NCI-H1048 (cell line): ENCODE data around the gene FYN.
"Not testable (repeated sequence)": the region's sequence is repeated elsewhere in the genome, so short reads cannot be mapped to it uniquely, and the experiment has no call there.

Experiments
- DNase-seq: peaks from one replicate; lab custom pipeline; 2025; lab: John Stamatoyannopoulos, UW

Gene FYN

DNA sequence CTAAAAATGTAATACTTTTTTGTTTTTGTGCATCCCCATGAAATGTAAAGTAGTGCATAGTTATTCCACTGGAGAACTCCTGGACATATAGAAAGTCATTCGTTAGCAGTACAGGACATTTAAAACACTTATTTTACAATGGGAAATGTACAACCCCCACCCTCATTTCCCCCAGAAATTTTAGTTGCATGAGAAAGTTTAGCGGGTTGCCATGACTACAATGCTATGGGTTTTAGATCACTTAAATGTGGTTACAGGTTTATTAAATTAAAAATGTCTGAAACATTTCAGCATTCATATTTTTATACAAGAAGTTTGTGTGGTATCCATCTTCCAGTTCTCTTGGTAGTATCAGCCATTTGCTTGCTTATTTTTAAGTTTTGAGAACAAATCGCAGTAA is 212.7 kb downstream of the FYN start:
- no peak for DNase-seq

DNA sequence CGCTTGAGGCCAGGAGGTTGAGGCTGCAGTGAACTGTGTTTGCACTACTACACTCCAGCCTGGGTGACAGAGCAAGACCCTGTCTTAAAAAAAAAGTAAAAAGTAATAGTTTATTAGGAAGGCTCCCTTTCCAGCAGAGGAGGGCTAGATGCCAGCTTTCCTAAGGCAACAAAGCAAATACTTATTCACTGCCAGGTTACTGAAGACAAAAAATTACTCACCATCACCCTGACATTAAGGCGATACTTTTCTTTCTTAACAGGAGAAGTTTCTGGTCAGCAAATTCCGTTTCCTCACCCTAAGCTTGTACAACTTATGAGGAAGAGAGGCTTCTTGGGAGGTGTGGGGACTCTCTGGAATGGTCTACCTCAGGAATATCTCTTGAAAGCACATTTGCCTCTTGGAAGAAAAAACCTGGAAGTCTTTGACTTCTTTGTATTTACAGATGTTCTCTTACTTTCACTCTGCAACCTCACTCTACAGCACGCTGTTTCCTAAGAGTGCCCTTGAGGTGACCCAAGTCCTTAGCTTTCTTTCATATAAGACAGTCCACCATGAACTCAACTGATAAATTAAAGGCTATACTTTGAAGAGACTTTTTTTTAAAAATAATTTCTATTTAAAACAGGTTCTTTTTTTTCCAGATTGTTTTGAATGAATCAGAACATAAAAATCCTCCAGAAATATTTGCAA is 214.6 kb downstream of the FYN start:
- DNase-seq: no peak

DNA sequence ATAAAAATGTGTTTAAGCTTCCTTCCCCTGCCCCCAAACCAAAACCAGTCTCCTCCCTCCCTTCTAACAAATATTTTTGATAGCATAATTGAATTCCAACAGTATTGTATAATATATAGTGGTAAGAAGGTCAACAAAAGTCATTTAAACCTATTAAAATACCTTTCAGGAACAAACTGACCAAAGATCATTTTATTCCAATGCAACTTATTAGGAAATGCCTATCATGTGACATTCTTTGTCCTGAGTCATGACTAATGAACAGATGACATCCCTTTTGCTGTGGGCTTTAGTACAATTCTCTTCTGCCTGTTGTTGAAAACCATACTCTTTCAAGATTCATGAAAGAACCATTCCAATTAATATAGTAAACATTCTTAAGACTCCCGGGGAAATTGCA is 216.1 kb downstream of the FYN start:
- no peak for DNase-seq

DNA sequence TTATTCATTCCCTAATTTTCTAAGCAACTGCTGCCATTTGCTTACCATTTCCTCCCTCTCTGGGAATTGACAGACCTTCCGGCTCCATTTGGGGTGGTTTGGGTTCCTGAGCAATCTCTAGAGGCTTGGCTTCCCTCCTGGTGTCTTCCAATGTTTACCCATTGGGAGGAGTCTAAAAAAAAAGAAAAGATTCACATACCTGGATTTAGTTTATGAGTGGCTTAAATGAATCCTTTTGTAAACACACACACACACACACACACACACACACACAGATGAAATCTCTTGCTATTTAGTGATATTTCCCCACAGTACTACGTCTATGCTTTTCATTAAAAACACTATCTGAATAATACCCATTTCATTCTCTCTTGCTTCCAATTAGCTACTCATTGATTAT is 219.3 kb downstream of the FYN start:
- DNase-seq: no peak

DNA sequence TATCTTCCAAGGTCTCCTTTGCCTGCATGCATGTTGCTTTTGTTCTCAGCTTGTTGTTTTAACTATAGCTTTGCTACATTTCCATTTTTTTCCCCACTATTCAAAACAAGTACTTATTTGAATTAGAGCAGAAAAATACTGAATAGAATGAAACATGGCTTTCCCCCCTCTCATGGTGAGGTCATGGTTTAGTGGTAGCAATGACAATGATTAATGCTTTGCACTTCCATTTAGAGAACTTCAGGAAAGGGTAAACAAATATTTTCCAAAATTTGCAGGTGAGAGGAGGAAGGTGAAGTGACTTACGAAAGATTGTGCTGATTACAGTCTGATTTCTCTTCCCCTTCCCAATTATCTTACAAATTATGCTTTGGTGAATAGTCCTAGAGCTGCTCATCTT is 219.8 kb downstream of the FYN start:
- no peak for DNase-seq

DNA sequence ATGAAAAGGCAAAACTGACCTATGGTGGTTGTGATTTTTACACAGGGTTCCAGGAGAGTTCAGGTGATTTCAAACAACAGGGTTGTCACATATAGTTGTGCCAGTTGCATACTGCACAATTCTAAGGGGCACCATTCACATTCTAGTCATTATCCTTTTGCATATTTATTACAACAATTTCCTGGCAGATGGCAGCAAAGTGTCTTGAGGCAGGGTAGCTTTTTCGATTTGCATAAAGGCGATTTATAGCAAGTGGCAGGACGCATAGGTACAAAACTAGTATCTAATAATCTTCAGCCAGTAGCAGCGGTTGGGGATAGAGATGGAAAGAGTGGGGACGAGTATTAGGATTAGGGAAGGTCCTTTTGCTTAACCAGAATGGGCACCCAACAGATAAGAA is 221.1 kb downstream of the FYN start:
- DNase-seq: no peak

DNA sequence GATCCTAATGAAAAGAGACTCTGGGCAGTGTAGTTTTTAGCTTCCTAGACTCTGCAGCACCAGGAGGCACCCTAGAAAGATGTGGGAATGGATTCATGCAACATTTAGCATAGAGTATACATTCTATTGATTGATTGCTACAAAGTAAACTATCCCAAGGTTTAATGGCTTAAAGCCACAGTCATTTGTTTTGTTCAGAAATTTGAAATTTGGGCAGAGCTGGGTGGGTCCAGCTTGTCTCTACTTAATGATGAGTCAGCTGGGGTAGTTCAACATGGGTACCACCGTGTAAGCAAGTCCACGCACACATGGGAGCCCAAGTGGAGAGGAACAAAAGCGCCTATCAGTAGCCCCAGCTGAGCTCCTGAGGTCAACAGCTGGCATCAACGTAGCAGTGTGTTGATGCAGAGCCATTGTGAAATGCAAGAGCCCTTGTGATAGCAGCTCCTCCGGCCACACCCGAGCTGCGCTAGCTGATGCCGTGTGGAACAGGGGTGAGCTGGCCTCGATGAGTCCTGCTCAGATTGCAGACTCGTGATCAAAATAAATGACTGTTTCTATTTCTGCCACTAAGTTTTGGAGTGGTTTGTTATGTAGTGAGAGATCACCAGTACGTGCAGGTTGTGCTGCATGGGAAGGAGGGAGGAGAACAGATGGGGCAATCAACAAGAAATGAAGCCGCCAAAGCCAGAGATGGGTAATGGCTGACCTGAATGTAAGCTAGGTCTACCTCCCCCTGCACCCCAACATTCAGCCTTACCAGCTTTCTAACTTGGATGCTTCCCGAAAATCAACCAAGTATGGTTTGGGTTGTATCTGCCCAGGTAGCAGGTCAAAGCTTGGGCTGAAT is 221.8 kb downstream of the FYN start:
- DNase-seq: no peak

DNA sequence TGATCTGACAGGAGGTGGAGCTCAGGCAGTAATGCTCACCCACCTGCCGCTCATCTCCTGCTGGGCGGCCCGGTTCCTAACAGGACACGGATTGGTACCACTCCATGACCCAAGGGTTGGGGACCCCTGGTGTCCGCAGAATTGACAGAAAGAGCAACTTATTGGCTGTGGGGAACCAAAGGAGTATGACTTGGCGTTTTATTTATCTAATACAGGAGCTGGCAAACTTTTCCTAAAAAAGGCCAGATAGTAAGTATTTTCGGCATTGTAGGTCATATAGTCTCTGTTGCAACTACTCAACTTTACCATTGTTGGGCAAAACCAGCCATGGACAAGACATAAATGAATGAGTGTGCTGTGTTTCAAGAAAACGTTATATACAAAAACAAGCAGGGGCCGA is 223.2 kb downstream of the FYN start:
- DNase-seq: no peak

DNA sequence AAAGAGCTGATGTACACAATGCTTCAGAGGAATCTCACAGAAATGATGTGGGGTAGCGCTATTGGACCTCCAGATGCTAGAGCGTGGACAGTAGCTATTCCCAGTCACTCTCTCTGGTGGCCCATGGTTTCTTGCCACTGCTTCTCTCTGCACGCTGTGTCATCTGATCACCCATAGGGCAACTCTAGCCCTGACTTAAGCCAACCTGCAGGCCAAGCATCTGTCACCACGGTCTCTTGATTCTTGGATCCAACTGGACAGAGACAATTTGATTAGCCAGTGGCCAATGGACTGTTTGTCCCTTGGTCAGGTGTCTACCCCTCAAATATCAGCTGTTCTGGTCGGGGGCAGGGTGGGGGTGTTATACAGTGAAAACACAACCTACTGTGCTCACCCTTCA is 225.2 kb downstream of the FYN start:
- DNase-seq: no peak

DNA sequence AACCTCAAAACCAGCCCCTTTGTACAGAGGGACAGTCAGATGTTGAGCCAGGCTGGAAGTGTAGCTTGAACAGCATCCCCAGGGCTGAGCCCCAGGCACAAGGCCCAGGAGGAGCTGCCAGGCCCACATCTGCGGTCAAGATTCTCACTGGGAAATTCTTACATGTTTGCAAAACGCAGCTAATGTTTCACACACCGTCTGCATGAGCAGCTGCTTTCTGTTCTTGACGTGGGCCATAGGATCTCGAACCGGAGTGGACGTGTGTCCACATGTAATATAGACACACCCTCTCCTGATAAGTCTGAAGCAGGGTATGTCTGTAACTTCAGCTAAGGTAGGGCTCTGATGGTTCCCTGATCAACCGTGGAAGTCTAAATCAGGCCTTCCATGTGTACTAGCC is 226.3 kb downstream of the FYN start:
- no peak for DNase-seq

DNA sequence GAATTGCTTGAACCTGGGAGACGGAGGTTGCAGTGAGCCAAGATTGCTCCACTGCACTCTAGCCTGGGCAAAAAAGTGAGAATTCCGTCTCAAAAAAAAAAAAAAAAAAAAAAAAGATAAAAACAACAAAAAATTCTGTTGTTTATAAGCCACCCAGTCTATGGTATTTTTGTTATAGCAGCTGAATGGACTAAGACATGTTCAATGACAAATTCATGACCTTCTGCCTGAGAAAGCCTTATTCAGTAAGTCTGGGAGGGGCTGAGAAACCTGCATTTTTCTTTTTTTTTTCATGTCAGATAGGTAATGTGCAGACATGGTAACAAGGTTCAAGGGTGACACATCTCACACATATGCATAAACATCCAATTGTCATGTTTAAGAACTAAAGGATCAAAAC is 227.2 kb downstream of the FYN start:
- no peak for DNase-seq

DNA sequence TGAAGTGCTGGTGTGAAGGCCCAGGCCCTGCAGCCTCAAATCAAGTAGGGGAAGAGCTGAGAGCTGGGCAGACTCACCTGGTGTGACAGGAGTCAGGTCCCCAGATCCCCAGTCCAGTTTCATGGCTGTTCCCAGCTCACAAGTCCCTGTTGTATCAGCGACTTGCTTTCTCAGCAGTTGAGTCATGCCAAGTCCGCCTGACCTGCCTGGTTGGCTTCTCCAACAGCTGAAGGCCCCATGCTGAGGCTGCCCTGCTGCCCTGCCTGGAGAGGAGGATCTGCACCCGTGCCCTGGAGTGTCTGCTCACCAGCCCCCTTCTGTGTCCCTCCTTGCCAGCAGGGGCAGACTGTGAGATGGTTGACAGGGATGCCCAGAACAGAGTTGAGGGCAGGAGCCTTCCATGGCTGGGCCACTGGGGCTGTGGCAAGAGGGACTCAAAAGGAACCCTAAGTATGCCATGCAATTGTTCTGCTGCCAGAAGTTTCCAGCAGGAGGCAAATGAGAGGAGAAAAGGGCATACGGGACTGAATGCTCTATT is 228.3 kb downstream of the FYN start:
- no peak for DNase-seq

DNA sequence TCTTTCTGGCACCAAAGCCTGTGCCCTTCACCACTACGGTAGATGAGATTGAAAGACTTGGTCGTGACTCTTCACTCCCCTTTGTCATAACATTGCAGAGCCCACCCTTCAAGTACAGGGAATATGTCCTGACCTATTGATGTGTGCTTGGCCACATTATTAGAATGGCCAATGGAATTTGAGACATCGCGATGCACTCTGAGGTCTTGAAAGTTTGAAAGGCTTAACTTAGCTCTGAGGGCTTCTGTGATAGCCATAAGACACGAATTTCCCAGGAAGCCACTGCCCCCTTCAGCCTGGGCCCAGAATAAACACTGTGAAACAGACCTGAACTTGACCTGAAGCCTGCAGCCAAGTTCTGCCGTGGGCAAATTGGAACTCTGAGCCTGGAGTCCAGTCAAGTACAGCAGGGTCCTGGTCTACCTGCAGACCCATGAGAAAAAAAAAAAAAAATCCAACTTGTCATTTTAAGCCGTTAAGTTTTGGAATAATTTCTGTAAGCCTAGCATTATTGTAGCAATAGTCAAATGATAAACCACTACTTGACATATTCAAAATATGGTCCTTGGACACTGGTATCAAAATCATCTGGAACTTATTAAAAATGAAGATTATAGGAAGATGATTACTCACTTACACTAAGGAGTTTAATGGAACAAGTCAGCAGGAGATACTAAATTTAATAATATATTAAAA is 230.6 kb downstream of the FYN start:
- no peak for DNase-seq

DNA sequence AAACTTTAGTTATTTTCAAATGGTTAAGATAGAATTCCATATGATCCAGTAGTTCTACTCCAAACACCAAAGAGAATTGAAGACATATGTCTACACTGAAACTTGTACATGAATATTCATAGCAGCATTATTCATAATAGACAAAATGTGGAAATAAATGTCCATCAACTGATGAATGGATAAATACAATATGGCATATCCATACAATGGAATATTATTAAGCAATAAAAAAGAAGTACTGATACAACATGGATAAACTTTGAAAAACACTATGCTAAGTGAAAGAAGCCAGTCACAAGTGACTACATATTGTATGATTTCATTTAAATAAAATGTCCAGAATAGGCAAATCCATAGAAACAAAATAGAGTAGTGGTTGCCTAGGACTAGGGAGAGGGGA is 234.0 kb downstream of the FYN start:
- DNase-seq: no peak

DNA sequence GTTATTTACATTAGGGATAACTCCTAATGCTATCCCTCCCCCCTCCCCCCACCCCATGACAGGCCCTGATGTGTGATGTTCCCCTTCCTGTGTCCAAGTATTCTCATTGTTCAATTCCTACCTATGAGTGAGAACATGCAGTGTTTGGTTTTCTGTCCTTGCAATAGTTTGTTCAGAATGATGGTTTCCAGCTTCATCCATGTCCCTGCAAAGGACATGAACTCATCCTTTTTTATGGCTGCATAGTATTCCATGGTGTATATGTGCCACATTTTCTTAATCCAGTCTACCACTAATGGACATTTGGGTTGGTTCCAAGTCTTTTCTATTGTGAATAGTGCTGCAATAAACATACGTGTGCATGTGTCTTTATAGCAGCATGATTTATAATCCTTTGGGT is 238.3 kb downstream of the FYN start:
- not testable (repeated sequence) for DNase-seq

DNA sequence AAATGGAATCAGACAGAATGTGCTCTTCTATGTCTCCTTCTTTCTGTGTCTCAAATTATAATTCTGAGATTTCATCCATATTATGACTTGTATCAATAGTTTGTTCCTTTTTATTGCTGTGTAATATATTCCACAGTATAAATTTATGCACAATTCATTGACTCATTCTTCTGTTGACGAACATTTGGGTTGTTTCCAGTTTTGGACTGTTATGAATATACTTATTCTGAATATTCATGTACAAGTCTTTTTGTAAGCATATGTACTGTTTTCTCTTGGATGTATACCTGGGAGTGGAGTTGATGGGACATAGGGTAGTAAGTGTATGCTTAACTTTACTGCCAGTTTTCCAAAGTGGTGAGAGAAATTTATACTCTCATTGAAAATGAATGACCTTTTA is 239.4 kb downstream of the FYN start:
- DNase-seq: no peak

DNA sequence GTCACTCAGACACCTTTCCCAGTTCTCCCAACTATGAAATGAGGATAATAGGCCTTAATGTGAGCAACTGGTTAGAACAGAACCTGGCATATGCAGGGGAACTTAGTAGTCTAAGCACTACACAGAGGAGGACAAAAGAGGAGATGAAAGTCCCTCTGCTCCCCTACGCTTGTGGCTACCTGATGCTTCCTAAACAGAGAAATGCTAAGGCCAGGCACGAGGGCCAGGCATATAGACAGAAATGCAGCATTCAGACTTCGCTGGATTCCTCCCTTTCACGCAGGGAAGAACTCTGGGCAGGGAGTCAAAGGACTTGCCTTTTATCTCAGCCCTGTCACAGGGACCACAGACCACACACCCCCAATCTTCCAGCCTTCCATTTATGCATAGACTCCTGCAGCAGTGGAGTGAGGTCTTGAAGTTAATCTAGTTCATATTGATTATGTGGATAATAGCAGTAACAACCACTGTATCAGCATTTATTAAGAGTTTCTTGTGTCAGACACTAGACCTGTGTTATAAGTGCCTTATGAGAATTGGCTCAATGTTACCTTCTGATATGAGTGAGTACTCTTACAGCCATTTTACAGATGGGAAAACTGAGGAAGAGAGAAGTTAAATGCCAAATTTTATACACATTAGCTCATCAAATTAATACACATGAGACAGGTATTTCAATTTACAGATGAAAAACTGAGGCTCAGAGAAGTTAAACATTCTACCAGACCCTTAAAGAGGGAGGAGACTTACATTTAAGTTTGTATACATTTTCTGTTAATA is 240.6 kb downstream of the FYN start:
- no peak for DNase-seq

DNA sequence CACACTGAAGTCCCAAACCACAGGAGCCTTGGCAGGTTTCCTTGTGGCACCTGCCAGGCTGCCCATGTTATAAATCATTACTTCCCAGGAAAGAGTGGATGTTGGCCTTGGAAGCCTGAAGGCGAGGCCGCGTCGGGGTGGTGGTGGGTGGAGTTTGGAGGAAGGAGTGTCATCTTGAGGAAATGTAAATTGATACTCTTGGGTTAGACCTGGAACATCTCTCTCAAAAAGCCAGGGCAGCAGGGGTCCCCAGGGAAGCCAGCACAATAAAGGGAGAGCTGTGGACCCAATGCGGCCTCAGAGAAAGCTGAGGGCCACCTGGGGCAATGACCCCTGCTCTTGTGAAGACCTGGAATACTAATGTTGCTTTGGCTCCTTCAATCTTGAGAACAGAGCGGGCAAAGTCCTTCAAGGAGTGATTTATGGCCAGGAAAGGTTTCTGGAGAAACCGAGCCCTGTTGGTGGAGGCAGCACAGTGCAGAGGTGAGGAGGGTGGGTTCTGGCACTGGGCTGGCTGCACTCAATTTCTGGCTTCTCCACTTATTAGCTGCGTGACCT is 241.3 kb downstream of the FYN start:
- no peak for DNase-seq

DNA sequence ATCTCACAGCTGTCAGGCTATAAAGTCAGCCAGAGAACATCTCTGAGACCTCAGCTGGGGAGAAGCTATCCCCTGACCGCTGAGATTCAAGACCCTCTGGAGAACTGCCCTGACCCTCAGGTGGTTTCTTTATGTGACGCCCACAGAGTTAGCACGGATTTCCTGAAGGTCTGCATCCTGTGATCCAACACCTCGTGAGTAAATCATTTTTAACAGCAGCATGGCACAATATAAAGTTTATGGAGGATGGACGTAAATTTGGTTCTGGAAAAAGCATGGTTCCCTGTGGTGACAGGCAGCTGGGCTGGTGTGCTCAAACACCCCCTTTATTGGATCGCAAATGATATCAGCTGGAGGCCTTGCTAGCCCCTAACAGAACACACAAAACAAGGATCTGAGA is 242.2 kb downstream of the FYN start:
- no peak for DNase-seq

DNA sequence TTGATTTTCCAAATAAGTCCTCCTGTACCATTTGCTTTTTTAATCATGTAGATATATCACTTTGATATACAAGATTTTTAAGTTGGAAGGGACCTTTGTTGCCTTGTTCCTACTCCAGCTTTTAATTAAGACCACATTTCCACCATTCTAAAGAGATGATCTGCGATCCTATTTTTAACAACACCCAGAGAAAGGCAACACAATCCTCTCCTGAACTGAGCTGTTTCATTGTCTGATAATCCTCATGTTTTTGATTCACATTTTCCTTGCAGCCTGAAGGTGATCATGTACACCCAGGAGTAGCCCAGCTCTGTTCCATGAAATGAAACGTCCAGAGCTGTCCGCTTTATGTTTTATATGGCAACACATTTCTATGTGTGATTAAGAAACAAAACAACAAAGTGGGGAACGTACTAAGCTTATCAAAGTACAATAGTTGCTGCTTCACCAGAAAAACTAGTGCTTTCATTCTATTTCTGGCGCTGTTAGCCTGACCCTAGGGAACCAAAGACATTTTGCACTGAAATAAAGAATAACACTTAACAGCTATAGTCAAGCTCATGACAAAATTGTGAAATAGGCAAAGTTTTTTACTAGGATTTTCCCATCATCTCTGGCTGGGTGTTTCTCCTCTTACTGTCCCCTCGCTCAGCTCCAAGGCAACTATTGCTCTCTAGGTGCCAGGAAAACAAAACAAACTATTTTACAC is 245.0 kb downstream of the FYN start:
- no peak for DNase-seq

DNA sequence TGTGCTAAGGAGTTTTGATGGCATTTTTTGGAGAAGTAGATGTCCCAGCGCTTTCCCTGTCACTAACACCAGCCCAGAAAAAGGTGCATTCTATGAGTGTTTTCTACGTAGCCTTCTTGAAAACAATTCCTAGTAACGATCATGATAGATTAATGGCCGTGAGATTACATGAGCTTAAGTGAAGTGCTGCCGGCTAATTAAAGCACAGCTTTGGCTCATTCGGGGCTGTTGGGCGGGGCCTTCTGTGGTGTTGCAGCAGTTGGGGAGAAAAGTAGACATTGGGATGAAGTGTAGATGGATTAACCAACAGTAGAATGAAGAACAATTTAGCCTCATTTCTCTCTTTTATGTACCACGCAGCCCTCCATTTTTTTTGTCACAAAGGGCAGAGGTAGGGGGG is 246.8 kb downstream of the FYN start:
- no peak for DNase-seq
